ENCODE results near the gene SERPINB1.

SERPINB1 gene

DNA sequence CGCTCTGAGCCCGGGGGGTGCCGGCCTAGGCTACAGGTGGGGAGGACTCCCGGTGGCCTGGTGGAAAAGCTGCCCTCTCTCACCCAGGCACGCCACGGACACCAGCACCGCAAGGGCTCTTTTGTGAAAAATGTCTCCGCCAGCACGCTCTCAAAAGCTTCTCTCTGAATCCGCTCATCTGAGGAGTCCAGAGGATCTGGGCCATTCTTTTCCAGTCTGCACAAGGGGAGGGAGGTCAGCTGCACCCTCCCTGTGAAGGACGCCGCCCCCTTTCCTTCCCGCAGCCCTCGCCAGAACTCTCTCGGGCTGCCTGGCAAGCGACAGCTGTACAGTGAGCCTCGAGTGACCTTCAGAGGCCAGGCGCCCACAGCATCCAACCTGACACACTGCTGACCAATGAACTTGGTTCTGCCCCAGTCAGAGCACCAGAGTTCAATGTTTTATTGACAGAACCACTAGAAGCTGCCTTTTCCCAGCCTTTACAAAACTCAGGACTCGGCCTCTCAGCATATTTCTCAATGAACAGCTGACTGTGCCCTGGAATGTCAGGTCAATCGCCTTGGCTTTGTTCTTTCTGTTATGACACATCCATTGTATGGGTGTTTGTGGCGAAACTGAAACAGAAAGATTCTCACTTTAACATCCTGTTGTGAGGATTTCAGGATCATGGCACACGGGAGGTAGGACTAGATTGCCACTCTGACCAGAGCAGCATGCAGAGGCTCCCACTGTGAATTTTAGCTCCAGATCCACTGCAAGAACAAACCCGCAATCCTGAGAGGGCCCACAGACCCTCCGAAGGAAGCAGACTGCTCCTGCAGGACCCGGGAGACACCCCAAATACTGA is 34.8 kb upstream of the SERPINB1 start (continued):
- TF ChIP-seq ZNF391 (tag by site-specific recombination; IDR thresholded peaks at IDR 0.05; ENCODE audit: borderline replicate concordance, low read depth), result no peak
- no peak for TF ChIP-seq ZNF10 (tag by site-specific recombination; IDR thresholded peaks at IDR 0.05)
- no peak for TF ChIP-seq MZF1 (tag by site-specific recombination; IDR thresholded peaks at IDR 0.05; ENCODE audit: borderline replicate concordance)
- no peak for TF ChIP-seq ZNF658 (tag by site-specific recombination; IDR thresholded peaks at IDR 0.05)
- no peak for TF ChIP-seq ZNF624 (tag by site-specific recombination; IDR thresholded peaks at IDR 0.05)
- no peak for TF ChIP-seq YY1 (tag by site-specific recombination; IDR thresholded peaks at IDR 0.05)
- no peak for TF ChIP-seq ZNF654 (tag by site-specific recombination; IDR thresholded peaks at IDR 0.05; ENCODE audit: low read depth)
- no peak for TF ChIP-seq ZNF157 (tag by site-specific recombination; IDR thresholded peaks at IDR 0.05)
- no peak for TF ChIP-seq ZNF571 (tag by site-specific recombination; IDR thresholded peaks at IDR 0.05)
- TF ChIP-seq ZBTB1 (tag by site-specific recombination; IDR thresholded peaks at IDR 0.05), result no peak
- TF ChIP-seq EGR2 (tag by site-specific recombination; IDR thresholded peaks at IDR 0.05; ENCODE audit: low read depth), result no peak

DNA sequence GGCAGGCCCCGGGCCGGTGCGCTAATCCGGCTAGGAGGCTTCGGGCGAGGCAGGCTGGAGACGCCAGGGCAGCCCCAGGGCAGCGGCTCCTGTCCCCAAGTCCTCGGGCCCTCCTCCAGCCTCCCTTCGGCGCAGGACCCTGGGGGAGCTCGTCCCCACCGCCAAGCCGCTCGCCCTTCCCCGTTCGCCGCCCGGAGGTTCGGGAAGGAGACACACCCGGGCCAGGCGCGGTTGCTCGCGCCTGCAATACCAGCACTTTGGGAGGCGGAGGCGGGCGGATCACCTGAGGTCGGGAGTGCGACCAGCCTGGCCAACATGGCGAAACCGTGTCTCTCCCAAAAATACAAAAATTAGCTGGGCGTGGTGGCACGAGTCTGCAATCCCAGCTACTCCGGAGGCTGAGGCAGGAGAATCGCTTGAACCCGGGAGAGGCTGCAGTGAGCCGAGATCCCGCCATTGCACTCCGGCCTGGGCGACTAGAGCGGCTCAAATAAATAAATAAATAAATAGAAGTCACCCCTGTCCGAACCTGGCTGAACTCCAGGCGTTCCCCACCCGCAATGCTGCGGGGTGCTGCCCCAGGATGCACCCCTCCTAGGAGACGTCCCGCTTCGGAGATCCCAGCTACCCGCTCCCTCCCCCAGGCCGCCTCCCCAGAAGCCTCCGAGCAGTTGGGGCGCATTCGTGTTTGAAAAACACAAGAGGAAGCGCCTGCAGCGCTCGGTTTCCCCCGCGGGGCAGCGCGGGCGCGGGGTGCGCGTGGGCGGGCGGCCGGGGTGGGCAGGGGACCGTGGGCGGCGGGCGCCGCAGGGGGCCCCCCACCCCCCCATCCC is 33.9 kb upstream of the SERPINB1 start:
- no peaks in the 10 kb centered on the region for H3K9me3 ChIP-seq (ENCODE audit: control insufficient read depth, insufficient read depth, low read depth, low read length)
- TF ChIP-seq ZNF843 (tag by site-specific recombination; IDR thresholded peaks at IDR 0.05) (no peak), ZNF610 (tag by site-specific recombination; IDR thresholded peaks at IDR 0.05; ENCODE audit: borderline replicate concordance) (no peak), ZBTB26 (tag by site-specific recombination; optimal IDR thresholded peaks at IDR 0.05) (no peak), SP2 (tag by site-specific recombination; IDR thresholded peaks at IDR 0.05) (no peak), ZNF658 (tag by site-specific recombination; IDR thresholded peaks at IDR 0.05) (no peak), ZNF701 (tag by site-specific recombination; IDR thresholded peaks at IDR 0.05) (no peak), ZNF37A (tag by site-specific recombination; IDR thresholded peaks at IDR 0.05) (no peak), YY1 (tag by site-specific recombination; IDR thresholded peaks at IDR 0.05) (no peak), ZNF654 (tag by site-specific recombination; IDR thresholded peaks at IDR 0.05; ENCODE audit: low read depth) (no peak), ZSCAN16 (tag by site-specific recombination; IDR thresholded peaks at IDR 0.05) (no peak), ZNF302 (tag by site-specific recombination; IDR thresholded peaks at IDR 0.05; ENCODE audit: low read depth) (no peak), KLF7 (tag by site-specific recombination; IDR thresholded peaks at IDR 0.05; ENCODE audit: borderline replicate concordance) (no peak), ZIC2 (tag by site-specific recombination; IDR thresholded peaks at IDR 0.05) (no peak), YY2 (tag by site-specific recombination; IDR thresholded peaks at IDR 0.05) (no peak), ZNF404 (tag by site-specific recombination; IDR thresholded peaks at IDR 0.05) (no peak), ZNF558 (tag by site-specific recombination; IDR thresholded peaks at IDR 0.05) (no peak)
- TF ChIP-seq, protein P1, sequence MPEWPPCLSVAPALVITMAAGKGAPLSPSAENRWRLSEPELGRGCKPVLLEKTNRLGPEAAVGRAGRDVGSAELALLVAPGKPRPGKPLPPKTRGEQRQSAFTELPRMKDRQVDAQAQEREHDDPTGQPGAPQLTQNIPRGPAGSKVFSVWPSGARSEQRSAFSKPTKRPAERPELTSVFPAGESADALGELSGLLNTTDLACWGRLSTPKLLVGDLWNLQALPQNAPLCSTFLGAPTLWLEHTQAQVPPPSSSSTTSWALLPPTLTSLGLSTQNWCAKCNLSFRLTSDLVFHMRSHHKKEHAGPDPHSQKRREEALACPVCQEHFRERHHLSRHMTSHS (tag by site-specific recombination; IDR thresholded peaks at IDR 0.05), result no peak
- TF ChIP-seq, protein P2, sequence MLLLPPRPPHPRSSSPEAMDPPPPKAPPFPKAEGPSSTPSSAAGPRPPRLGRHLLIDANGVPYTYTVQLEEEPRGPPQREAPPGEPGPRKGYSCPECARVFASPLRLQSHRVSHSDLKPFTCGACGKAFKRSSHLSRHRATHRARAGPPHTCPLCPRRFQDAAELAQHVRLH (tag by site-specific recombination; IDR thresholded peaks at IDR 0.05), result no peak
- no peaks in the 10 kb centered on the region for H3K4me1 ChIP-seq (ENCODE audit: control insufficient read depth, insufficient read depth, low read length)
- ChIA-PET CTCF (interaction anchor here (1.2 kb wide), 1 partner anchor 28 kb away, joined by 3 read pairs; no protein-coding TSS in a partner anchor), POLR2A (no interaction called here)
- no peak overlapping the region for H3K27ac ChIP-seq (ENCODE audit: extremely low read depth, low read depth, low read length)
- no peak overlapping the region for H3K4me3 ChIP-seq (ENCODE audit: low read depth, low read length)
- no peaks in the 10 kb centered on the region for H3K36me3 ChIP-seq (ENCODE audit: control insufficient read depth in 2 of 2, insufficient read depth in 1 of 2, low read length in 2 of 2)
